HUES64 (cell line): ENCODE measurements around the gene PTPRD.
A peak's percentile ranks its signal among the peaks of the same experiment; 100 is the strongest.

Experiments
- H3K27ac ChIP-seq: 2 replicates; pipeline ENCODE4 v1.7.0; 2013; ENCODE audit warnings: low read depth, low read length, inconsistent platforms
- H3K27me3 ChIP-seq: 2 replicates; pipeline ENCODE4 v1.6.1; 2013; ENCODE audit warnings: mild to moderate bottlenecking, low read length; ENCODE audit not compliant: insufficient read depth
- H3K36me3 ChIP-seq: 2 replicates; pipeline ENCODE4 v1.6.1; 2013; ENCODE audit warnings: mild to moderate bottlenecking, low read length; ENCODE audit not compliant: insufficient read depth
- H3K4me1 ChIP-seq: 2 replicates; pipeline ENCODE4 v1.6.1; 2013; ENCODE audit warnings: mild to moderate bottlenecking, low read length, moderate library complexity; ENCODE audit not compliant: insufficient read depth
- H3K4me3 ChIP-seq: 2 replicates; pipeline ENCODE4 v1.5.1; 2013; ENCODE audit warnings: mild to moderate bottlenecking, low read length, moderate library complexity
- H3K9ac ChIP-seq: 2 replicates; pipeline ENCODE4 v1.6.1; 2013; ENCODE audit warnings: mild to moderate bottlenecking, low read depth, low read length
- H3K9me3 ChIP-seq: 2 replicates; pipeline ENCODE4 v1.6.1; 2013; ENCODE audit warnings: low read depth, low read length; ENCODE audit not compliant: insufficient read depth
- WGBS: fragments of 150-250, 120-280 bp; methylation state at CpG from one replicate; pipeline ENCODE4 v1.1.7; 2013; ENCODE audit warnings: missing lambda C conversion rate; 5-methylcytosine and 5-hydroxymethylcytosine counted together

Gene PTPRD

DNA sequence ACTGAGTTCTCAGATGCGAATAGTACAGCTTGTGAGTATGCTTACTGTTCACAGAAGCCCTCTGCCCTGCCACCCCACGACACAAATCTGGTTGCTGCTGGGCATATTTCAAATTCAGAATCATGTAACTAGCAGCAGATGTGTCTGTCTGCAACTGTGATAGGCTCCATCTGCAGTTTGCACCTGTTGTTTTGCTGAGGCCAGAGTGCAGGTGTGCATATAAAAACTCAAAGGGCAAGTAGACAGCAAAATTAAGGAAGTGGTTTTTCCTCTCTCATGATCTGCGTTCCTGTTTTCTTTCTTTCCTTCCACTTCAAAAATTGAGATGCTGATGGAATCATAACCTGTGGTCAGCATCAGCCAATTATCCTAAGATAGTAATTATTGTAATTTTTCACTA is 1000.5 kb downstream of the PTPRD start:
- Histone ChIP-seq H3K9ac (no peak overlapping the region), H3K27ac (no peak overlapping the region), H3K9me3 (no peaks in the 10 kb centered on the region), H3K27me3 (no peaks in the 10 kb centered on the region), H3K4me1 (0 out of 2 replicates have a peak, but pooled peaks cover under 1% of the 10 kb centered on the region), H3K36me3 (no peaks in the 10 kb centered on the region), H3K4me3 (no peak overlapping the region)
- WGBS = 84% methylated on average over 3 of the region's 3 CpGs

DNA sequence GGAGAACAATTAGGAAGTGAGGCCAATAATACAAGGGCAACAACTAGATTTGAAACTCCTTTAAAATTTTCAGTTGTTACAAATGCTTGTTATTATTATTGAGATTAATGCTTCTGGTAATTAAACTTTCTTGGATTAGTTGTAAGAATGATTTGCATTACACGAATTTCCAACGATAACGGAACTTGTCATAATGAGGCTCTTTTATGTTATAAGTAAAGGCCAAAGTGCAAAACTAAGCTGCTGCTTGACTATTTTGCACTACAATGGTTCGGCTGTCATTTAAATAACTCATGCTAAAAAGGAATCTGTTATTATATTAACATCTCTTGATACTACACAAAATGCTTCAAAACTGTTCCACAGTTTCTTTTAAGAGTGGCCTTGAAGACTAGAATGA is 1007.1 kb downstream of the PTPRD start:
- Histone ChIP-seq H3K9ac (no peak overlapping the region), H3K27ac (no peak overlapping the region), H3K4me1 (peaks cover 11% of the 10 kb centered on the region; the same call in 1 of the 2 replicates), H3K4me3 (no peak overlapping the region), H3K9me3 (no peaks in the 10 kb centered on the region), H3K27me3 (no peaks in the 10 kb centered on the region), H3K36me3 (no peaks in the 10 kb centered on the region)
- 83% methylated on average over 3 of the region's 4 CpGs for WGBS

DNA sequence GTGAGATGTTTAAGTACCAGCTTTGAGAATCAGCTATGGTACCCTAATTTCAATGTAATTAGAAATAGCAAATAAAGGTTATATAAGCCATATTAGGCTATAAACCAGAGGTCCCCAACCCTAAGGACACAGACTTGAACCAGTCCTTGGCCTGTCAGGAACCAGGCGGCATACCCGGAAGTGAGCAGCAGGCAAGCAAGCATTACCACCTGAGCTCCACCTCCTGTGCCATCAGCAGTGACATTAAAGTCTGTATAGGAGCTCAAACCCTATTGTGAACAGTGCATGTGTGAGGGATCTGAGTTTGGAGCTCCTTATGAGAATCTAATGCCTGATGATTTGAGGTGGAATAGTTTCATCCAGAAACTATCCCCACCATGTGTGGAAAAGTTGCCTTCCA is 1009.5 kb downstream of the PTPRD start:
- Histone ChIP-seq H3K36me3 (no peaks in the 10 kb centered on the region), H3K27me3 (no peaks in the 10 kb centered on the region), H3K4me1 (peaks cover 11% of the 10 kb centered on the region; the same call in 1 of the 2 replicates), H3K4me3 (no peak overlapping the region), H3K9ac (no peak overlapping the region), H3K9me3 (no peaks in the 10 kb centered on the region), H3K27ac (no peak overlapping the region)
- 82% methylated on average over 2 of the region's 2 CpGs for WGBS

DNA sequence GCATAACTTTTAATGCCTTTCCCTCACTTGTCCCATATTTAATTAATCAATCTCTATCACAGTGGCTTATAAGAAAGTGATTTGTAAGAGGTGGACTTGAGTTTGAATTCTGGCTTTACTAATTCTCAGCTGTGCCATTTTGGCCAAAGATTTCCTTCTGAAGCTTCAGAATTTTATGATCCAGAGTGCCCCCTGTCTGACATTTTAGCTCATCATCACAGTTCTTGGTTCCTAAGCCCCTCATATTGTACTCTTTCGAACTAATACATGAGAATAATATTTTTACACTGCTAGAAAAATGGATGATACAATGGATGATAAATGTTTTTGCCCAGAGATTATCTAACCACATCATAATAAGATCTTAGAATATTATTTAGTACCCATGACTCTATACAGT is 1014.1 kb downstream of the PTPRD start:
- Histone ChIP-seq H3K27me3 (no peaks in the 10 kb centered on the region), H3K36me3 (no peaks in the 10 kb centered on the region), H3K4me3 (no peak overlapping the region), H3K27ac (no peak overlapping the region), H3K9ac (no peak overlapping the region), H3K9me3 (no peaks in the 10 kb centered on the region), H3K4me1 (no peaks in the 10 kb centered on the region)
- WGBS = no CpG with 5 or more reads among the region's 1 CpG

DNA sequence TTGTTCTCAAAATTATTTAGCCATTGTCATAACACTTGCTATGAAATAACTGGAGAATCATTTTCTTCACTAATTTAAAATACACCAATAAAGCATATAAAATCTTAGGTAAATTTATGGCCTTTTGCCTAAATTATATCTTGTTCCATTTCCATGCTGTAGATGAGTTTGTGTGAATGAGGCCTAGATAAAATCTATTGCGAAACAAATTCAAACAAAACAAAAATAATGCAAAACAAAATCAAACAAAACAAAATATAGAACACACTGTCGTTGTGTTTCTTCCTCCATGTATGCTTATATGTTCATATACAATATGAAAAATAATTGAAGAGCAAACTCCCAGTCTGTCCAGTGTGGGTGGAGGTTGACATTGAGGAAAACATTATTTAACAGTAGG is 1020.7 kb downstream of the PTPRD start:
- H3K4me1 ChIP-seq = no peaks in the 10 kb centered on the region
- WGBS = no CpG with 5 or more reads among the region's 2 CpGs
- H3K27me3 ChIP-seq = no peaks in the 10 kb centered on the region
- no peaks in the 10 kb centered on the region for H3K9me3 ChIP-seq
- H3K4me3 ChIP-seq = no peak overlapping the region
- no peaks in the 10 kb centered on the region for H3K36me3 ChIP-seq
- no peak overlapping the region for H3K27ac ChIP-seq
- no peak overlapping the region for H3K9ac ChIP-seq

DNA sequence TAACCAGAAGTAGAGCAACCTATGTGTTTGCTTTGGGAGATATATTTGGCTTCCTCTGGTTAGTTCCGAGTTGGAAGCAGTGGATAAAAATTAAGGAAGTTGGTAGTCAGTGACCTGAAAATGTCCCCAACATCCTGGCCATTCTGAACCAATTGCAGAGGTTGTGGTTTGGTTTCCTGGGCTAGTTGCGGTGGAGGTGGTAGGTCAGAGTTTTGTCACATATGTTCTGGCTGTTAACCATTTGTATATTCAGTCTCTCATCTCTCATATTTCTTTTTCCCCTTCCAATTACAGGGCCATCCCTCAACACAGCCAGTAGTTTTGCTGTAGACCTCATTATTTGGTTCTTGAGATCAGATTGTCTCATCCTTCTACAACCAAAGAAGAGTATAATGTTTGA is 1026.9 kb downstream of the PTPRD start:
- WGBS = 94% methylated on average over 1 of the region's 2 CpGs
- no peaks in the 10 kb centered on the region for H3K36me3 ChIP-seq
- no peak overlapping the region for H3K9ac ChIP-seq
- H3K27me3 ChIP-seq = no peaks in the 10 kb centered on the region
- no peak overlapping the region for H3K27ac ChIP-seq
- H3K9me3 ChIP-seq = no peaks in the 10 kb centered on the region
- H3K4me3 ChIP-seq = no peak overlapping the region
- no peaks in the 10 kb centered on the region for H3K4me1 ChIP-seq

DNA sequence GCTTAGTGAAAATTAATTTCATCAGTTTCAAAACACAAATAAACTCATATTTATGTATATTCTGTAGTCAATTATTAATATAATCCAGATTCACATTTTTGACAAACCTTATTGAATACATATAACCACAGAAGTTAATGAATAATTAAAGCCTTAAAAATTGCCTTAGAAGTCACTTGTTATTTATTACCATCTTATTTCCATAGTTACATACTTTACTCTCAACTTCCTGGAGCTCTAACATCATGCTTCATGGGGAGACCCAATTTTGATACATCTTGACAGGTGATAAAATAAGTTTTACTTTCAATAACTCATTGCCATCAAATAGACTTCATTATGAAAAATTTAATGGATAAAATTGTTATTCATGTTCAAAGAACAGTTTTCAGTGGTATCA is 1038.7 kb downstream of the PTPRD start:
- Histone ChIP-seq H3K36me3 (no peaks in the 10 kb centered on the region), H3K9me3 (no peaks in the 10 kb centered on the region), H3K27ac (no peak overlapping the region), H3K4me1 (no peaks in the 10 kb centered on the region), H3K27me3 (no peaks in the 10 kb centered on the region), H3K4me3 (no peak overlapping the region), H3K9ac (no peak overlapping the region)

DNA sequence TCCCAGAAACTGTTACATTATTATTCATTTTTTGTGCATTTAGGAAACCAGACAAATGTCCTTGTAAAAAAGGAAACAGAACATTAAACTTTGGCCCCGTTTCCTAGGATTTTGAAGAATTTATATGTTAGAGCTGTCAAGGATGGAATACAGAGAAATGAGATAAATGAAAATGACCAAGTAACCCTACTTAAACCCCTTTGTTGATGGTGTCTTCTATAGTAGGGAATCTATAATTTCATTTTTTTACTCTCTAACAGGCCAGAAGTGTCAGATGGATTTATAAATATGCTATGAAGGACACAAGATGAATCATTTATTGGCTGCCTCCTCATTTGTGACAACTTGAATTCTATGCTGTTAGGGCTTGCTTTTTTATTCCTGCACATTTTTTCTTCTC is 1047.1 kb downstream of the PTPRD start:
- 91% methylated on average over 1 of the region's 1 CpG for WGBS
- Histone ChIP-seq H3K9me3 (no peaks in the 10 kb centered on the region), H3K27me3 (no peaks in the 10 kb centered on the region), H3K4me1 (no peaks in the 10 kb centered on the region), H3K4me3 (no peak overlapping the region), H3K27ac (no peak overlapping the region), H3K36me3 (no peaks in the 10 kb centered on the region), H3K9ac (no peak overlapping the region)

DNA sequence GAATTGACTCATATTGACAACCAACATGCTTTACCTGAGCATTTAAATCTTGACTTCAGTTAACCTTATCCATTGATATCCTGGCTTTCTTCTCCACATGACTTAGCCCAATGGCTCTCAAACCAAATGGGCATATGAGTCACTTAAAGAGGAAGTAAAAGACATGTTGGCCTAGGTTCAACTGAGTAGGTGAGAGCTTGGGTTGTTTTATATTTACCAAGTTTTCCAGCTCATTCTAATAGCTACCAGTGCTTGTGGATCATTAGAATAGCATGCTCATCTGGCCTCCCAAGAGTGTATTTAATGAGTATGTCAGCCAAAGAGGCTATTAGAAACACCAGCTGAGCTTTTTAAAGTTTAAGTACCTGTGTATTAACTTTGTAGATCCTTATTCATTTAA is 1049.0 kb downstream of the PTPRD start:
- Histone ChIP-seq H3K4me1 (no peaks in the 10 kb centered on the region), H3K9ac (no peak overlapping the region), H3K4me3 (no peak overlapping the region), H3K27ac (no peak overlapping the region), H3K9me3 (no peaks in the 10 kb centered on the region), H3K27me3 (no peaks in the 10 kb centered on the region), H3K36me3 (no peaks in the 10 kb centered on the region)

DNA sequence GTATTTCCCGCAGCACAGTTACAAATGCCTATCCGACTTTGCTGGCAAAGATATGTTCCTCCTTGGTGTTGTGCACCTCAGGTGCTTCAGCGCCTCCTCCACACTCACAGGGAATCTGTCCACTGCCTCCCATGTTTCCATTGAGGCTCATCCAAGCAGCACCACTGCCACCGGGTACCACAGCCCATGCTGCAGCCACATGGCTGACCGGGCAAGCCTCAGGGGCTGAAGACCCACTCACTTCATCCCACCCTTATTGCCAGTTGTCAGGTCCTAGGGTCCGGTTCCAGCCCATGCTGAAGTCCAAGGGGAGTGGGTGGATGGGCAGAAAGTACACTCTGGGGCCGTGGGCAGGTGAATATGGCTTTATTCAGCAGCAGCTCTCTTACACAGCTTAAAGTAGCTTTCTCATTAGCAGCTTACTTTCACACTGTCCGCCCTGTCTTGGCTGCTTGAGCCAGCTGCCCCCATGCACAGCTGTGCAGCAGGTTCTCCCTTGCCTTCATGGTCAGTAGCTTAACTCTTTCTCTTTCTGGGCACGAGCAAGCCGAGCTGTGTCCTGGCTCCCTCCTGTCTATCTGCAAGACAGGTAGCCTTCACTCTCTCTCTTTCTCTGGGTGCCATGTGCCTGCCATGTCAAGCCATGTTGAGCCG is 1052.3 kb downstream of the PTPRD start:
- no peak overlapping the region for H3K4me3 ChIP-seq
- no peaks in the 10 kb centered on the region for H3K36me3 ChIP-seq
- H3K27me3 ChIP-seq = no peaks in the 10 kb centered on the region
- H3K9ac ChIP-seq = no peak overlapping the region
- no peak overlapping the region for H3K27ac ChIP-seq
- peaks cover 27% of the 10 kb centered on the region for H3K4me1 ChIP-seq
- WGBS = 92% methylated on average over 11 of the region's 11 CpGs
- no peaks in the 10 kb centered on the region for H3K9me3 ChIP-seq

DNA sequence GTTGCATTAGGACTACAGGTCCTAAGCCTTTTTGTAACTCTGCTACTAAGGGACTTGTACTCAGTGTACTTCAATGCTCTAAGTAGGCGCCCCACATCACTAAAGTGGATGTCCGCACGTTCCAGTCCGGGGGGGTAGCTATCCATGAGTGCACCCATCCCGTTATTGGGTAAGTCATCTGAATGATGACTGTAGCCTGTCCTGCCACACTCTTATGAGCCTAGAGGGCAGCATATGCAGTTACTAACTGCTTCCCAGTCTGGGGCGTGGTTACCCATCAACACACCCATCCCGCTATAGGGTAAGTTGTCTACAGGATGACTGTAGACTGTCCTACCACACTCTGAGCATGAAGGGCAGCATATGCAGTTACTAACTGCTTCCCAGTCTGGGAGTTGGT is 1053.9 kb downstream of the PTPRD start:
- WGBS = 96% methylated on average over 7 of the region's 7 CpGs
- Histone ChIP-seq H3K4me3 (no peak overlapping the region), H3K36me3 (no peaks in the 10 kb centered on the region), H3K27me3 (no peaks in the 10 kb centered on the region), H3K4me1 (peaks cover 27% of the 10 kb centered on the region), H3K27ac (peak overlapping the region; percentile 98), H3K9ac (no peak overlapping the region), H3K9me3 (no peaks in the 10 kb centered on the region)

DNA sequence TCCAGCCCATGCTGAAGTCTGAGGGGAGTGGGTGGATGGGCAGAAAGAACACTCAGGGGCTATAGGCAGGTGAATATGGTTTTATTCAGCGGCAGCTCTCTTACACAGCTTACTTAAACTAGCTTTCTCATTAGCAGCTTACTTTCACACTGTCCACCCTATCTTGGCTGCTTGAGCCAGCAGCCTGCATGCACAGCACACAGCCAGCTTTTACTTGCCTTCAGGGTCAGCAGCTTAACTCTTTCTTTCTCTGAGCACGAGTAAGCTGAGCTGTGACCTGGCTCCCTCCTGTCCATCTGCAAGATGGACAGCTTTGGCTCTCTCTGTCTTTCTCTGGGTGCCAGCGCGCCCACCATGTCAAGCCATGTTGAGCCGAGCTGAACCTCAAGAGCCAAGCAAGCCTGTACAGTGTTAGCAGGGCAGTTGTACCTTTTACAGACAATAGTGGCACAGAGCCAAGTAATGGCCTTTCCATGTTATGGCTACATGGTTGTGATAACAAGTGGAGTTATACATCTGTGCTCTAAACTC is 1054.9 kb downstream of the PTPRD start:
- Histone ChIP-seq H3K4me1 (peaks cover 27% of the 10 kb centered on the region), H3K27me3 (no peaks in the 10 kb centered on the region), H3K27ac (peak overlapping the region; percentile 98), H3K9me3 (no peaks in the 10 kb centered on the region), H3K36me3 (no peaks in the 10 kb centered on the region), H3K4me3 (peak overlapping the region; percentile 38), H3K9ac (peak overlapping the region; percentile 59)
- WGBS = 83% methylated on average over 5 of the region's 5 CpGs
